Measurements from ENCODE around the gene SPACA7.

Gene SPACA7

DNA sequence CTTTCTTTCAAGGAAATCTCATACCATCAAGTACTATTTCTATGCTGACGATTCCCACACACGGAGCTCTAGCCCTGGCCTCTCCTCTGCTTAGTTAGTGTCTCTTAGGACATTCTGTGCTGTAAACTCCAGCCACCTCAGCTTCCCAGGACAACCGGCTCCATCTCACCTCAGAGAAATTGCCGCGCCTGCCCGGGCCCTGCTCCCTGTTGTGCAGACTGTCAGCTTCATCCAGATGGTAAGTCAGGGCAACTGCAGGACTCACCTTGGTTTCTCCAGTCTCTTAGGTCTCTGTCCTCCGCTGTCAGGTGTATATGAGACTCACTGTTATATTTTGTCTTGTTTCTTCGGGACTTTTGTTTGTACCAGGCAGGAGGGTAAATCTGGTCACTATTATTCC lies 98.7 kb downstream of the SPACA7 start:
- H3K4me3 ChIP-seq (ENCODE audit: low read depth, low read length), result no peak overlapping the region
- no peak for DNase-seq (ENCODE audit: low read depth)
- TF ChIP-seq, protein P1, sequence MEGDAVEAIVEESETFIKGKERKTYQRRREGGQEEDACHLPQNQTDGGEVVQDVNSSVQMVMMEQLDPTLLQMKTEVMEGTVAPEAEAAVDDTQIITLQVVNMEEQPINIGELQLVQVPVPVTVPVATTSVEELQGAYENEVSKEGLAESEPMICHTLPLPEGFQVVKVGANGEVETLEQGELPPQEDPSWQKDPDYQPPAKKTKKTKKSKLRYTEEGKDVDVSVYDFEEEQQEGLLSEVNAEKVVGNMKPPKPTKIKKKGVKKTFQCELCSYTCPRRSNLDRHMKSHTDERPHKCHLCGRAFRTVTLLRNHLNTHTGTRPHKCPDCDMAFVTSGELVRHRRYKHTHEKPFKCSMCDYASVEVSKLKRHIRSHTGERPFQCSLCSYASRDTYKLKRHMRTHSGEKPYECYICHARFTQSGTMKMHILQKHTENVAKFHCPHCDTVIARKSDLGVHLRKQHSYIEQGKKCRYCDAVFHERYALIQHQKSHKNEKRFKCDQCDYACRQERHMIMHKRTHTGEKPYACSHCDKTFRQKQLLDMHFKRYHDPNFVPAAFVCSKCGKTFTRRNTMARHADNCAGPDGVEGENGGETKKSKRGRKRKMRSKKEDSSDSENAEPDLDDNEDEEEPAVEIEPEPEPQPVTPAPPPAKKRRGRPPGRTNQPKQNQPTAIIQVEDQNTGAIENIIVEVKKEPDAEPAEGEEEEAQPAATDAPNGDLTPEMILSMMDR (IDR thresholded peaks at IDR 0.05; ENCODE audit: insufficient read depth, low read depth, low read length, missing control alignments), result no peak

DNA sequence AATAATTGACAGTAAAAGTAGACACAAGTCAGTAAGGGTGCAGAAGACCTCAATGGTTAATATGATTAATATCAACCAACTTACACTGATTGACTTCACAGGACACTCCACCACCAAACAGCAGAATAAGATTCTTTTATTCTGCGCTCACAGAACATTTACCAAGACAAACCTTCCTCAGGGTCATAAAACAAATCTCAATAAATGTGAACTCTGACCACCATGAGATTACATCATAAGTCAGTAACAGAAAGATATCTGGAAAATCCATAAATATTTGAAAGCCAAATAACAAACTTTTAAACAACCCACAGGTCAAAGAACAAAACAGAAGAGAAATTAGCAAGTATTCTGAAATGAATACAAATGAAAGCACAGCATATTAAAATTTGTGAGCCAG lies 99.7 kb downstream of the SPACA7 start:
- no peak for DNase-seq (ENCODE audit: low read depth)
- TF ChIP-seq, protein P1 (IDR thresholded peaks at IDR 0.05; ENCODE audit: insufficient read depth, low read depth, low read length, missing control alignments), result no peak

GRCh38 chr13:112477070-112477619 lies 101.0 kb downstream of the SPACA7 start:
- DNase-seq (ENCODE audit: low read depth), result no peak

More for the DNA sequence above, 99.7 kb downstream of the SPACA7 start:
- no peak overlapping the region for H3K4me3 ChIP-seq (ENCODE audit: low read depth, low read length)

DNA sequence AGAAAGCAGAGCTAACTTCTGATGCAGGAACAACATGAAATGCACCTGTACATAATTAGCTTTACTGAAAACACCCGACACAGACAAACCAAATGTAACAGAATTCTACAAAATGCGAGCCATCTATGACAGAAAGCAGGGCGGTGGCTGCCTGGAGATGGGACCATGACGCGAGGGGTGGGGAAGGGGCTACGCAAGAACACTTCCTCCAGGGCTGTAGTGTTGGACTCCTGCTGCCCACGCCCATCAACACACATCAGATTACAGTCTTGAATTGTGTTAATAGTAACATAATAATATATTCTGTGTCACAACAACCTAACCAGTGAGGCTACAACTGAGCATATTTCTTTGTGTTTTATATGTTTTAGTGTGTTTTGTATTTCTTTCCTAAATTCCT lies 103.2 kb downstream of the SPACA7 start:
- no peak for DNase-seq (ENCODE audit: low read depth)
- TF ChIP-seq, protein P1 (IDR thresholded peaks at IDR 0.05; ENCODE audit: insufficient read depth, low read depth, low read length, missing control alignments), result no peak

More at GRCh38 chr13:112477070-112477619, 101.0 kb downstream of the SPACA7 start:
- no peak overlapping the region for H3K4me3 ChIP-seq (ENCODE audit: low read depth, low read length)
- TF ChIP-seq, protein P1 (IDR thresholded peaks at IDR 0.05; ENCODE audit: insufficient read depth, low read depth, low read length, missing control alignments), result no peak

DNA sequence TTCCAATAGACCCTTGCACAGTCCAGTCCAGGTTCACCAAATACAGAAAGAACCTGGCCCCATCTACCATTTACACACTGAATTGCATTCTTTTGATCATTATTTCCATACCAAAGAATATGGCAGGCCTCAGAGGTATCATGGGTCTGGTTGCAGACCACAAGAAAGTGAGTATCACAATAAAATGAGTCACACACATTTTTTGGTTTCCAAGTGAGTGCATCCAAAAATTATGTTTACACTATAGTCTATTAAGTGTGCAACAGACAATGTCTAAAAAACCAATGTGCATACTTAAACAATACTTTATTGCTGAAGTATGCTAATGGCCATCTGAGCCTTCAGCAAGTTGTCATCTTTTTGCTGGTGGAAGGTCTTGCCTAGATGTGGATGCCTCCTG lies 105.3 kb downstream of the SPACA7 start:
- TF ChIP-seq, protein P1 (IDR thresholded peaks at IDR 0.05; ENCODE audit: insufficient read depth, low read depth, low read length, missing control alignments), result no peak
- no peak for DNase-seq (ENCODE audit: low read depth)
- H3K4me3 ChIP-seq (ENCODE audit: low read depth, low read length), result no peak overlapping the region

More for the DNA sequence above, 103.2 kb downstream of the SPACA7 start:
- no peak overlapping the region for H3K4me3 ChIP-seq (ENCODE audit: low read depth, low read length)

DNA sequence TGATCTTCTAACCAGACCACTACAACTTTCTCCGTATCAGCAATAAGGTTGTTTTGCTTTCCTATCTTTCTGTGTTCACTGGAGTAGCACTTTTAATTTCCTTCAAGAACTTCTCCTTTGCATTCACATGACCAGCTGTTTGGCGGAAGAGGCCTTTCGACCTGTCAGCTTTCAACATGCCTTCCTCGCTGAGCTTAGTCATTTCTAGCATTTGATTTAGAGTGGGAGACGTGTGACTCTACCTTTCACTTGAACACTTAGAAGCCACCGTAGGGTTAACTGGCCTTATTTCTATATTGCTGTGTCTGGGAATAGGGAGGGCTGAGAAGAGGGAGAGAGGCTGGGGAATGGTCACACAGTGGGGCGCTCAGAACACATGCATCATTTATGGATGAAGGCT lies 107.1 kb downstream of the SPACA7 start:
- DNase-seq (ENCODE audit: low read depth), result no peak
- H3K4me3 ChIP-seq (ENCODE audit: low read depth, low read length), result no peak overlapping the region
- TF ChIP-seq, protein P1 (IDR thresholded peaks at IDR 0.05; ENCODE audit: insufficient read depth, low read depth, low read length, missing control alignments), result no peak
